GM23338 (cell line): ENCODE measurements around the gene ITGB5. TPM values are rescaled to one million over a fixed set of nuclear protein-coding genes. Genes with fewer than 3 reads are reported as not detected.

Experiments used
- ATAC-seq: fragments of 200-7000 bp; cut with Tn5 transposase; 3 replicates; pipeline ENCODE4 v1.9.1; 2020
- DNase-seq: peaks from one replicate; pipeline ENCODE4 v3.0.0-alpha.2; 2015; ENCODE audit warnings: low spot score
- H2AFZ ChIP-seq: fragments of 200-600 bp; sonication (generic); 2 replicates; pipeline ENCODE4 v1.8.0; 2016; ENCODE audit warnings: antibody characterized with exemption, mild to moderate bottlenecking, moderate library complexity
- H3F3A ChIP-seq: fragments of 200-600 bp; sonication (generic); replicated peaks from 2 replicates; pipeline ENCODE4 v1.8.0; 2017; ENCODE audit warnings: antibody characterized with exemption, mixed run types, low read depth
- H3K27ac ChIP-seq: fragments of 200-600 bp; sonication (generic); 2 replicates; pipeline ENCODE4 v1.6.1; 2016; ENCODE audit warnings: low read depth
- H3K27me3 ChIP-seq: fragments of 200-600 bp; sonication (generic); 2 replicates; pipeline ENCODE4 v1.8.0; 2016; ENCODE audit warnings: mild to moderate bottlenecking, mixed run types, moderate library complexity; ENCODE audit not compliant: insufficient read depth
- H3K36me3 ChIP-seq: fragments of 200-600 bp; sonication (generic); 2 replicates; pipeline ENCODE4 v1.8.0; 2016; ENCODE audit warnings: mild to moderate bottlenecking; ENCODE audit not compliant: insufficient read depth
- H3K4me1 ChIP-seq: fragments of 200-600 bp; sonication (generic); 2 replicates; pipeline ENCODE4 v1.8.0; 2016; ENCODE audit warnings: mild to moderate bottlenecking, moderate library complexity; ENCODE audit not compliant: insufficient read depth
- H3K4me2 ChIP-seq: fragments of 200-600 bp; sonication (generic); 2 replicates; pipeline ENCODE4 v1.7.1; 2017; ENCODE audit warnings: mixed run types
- H3K4me3 ChIP-seq: fragments of 200-600 bp; sonication (generic); 2 replicates; pipeline ENCODE4 v1.6.1; 2016; ENCODE audit warnings: mixed run types
- H3K79me2 ChIP-seq: fragments of 200-600 bp; sonication (generic); replicated peaks from 2 replicates; pipeline ENCODE4 v1.8.0; 2017; ENCODE audit warnings: mild to moderate bottlenecking; ENCODE audit not compliant: insufficient read depth
- H3K9me2 ChIP-seq: fragments of 200-600 bp; sonication (generic); 2 replicates; pipeline ENCODE4 v1.8.0; 2017; ENCODE audit not compliant: insufficient read depth
- H4K20me1 ChIP-seq: fragments of 200-600 bp; sonication (generic); replicated peaks from 2 replicates; pipeline ENCODE4 v1.8.0; 2017; ENCODE audit warnings: mild to moderate bottlenecking; ENCODE audit not compliant: insufficient read depth
- H3K27ac Mint-ChIP-seq: 2 replicates; pipeline ENCODE4 v1.8.0; 2020; ENCODE audit warnings: inconsistent platforms, mild to moderate bottlenecking, moderate library complexity, mixed read lengths
- H3K27me3 Mint-ChIP-seq: 3 replicates; pipeline ENCODE4 v1.8.0; 2022; ENCODE audit warnings: low read depth, mild to moderate bottlenecking, moderate library complexity, mixed read lengths, inconsistent platforms; ENCODE audit not compliant: insufficient read depth, poor library complexity
- H3K36me3 Mint-ChIP-seq: 3 replicates; pipeline ENCODE4 v1.8.0; 2021; ENCODE audit warnings: low read depth, mild to moderate bottlenecking, inconsistent platforms, moderate library complexity, mixed read lengths
- H3K4me1 Mint-ChIP-seq: 3 replicates; pipeline ENCODE4 v1.8.0; 2020; ENCODE audit warnings: mild to moderate bottlenecking, inconsistent platforms, mixed read lengths
- H3K4me3 Mint-ChIP-seq: 3 replicates; pipeline ENCODE4 v1.8.0; 2021; ENCODE audit warnings: moderate library complexity, mild to moderate bottlenecking, inconsistent platforms, mixed read lengths
- H3K9me3 Mint-ChIP-seq: 3 replicates; pipeline ENCODE4 v1.8.0; 2020; ENCODE audit warnings: moderate library complexity, mild to moderate bottlenecking, inconsistent platforms, mixed read lengths
- CREB1 ChIP-seq: fragments of 250-450 bp; sonication (Bioruptor Pico); IDR thresholded peaks from 2 replicates; pipeline ENCODE4 v1.5.0; 2020; ENCODE audit warnings: low read depth, mild to moderate bottlenecking, moderate library complexity
- EZH2phosphoT487 ChIP-seq: fragments of 200-600 bp; sonication (generic); IDR thresholded peaks from one replicate; pipeline ENCODE4 v1.8.1; 2018; ENCODE audit warnings: antibody characterized with exemption; ENCODE audit not compliant: unreplicated experiment
- JUNB ChIP-seq: IDR thresholded peaks from one replicate; pipeline ENCODE4 v1.6.1; 2016; ENCODE audit warnings: antibody characterized with exemption; ENCODE audit not compliant: unreplicated experiment
- POLR2AphosphoS5 ChIP-seq: IDR thresholded peaks from 2 replicates; pipeline ENCODE4 v1.6.1; 2016; ENCODE audit warnings: antibody characterized with exemption, low read depth
- STAT1 ChIP-seq: IDR thresholded peaks from one replicate; pipeline ENCODE4 v1.6.1; 2016; ENCODE audit warnings: antibody characterized with exemption; ENCODE audit not compliant: unreplicated experiment
- ZNF114 ChIP-seq: fragments of 250-450 bp; sonication (Bioruptor Pico); IDR thresholded peaks from 2 replicates; pipeline ENCODE4 v1.5.0; 2020; ENCODE audit warnings: mild to moderate bottlenecking, moderate library complexity
- ZNF331 ChIP-seq: fragments of 250-450 bp; sonication (Bioruptor Pico); IDR thresholded peaks from 2 replicates; pipeline ENCODE4 v1.5.0; 2020; ENCODE audit warnings: low read depth, mild to moderate bottlenecking, moderate library complexity
- polyA plus RNA-seq: library from polyadenylated mRNA; unstranded; fragments of >200 nt; fragmentation: Nextera tagmentation; extraction: Ambion mirVana; gene quantifications from 2 replicates; pipeline ENCODE4 v1.2.1, GENCODE V29; 2016
- total RNA-seq: library from RNA; depleted of rRNA; stranded (reverse); fragments of >200 nt; shearing (Covaris generic); gene quantifications from 2 replicates; pipeline ENCODE4 v1.2.3, GENCODE V29; 2014
- TF ChIP-seq, protein P1 (sequence below): fragments of 250-450 bp; sonication (Bioruptor Pico); IDR thresholded peaks from 2 replicates; pipeline ENCODE4 v1.5.0; 2020; ENCODE audit warnings: mild to moderate bottlenecking, moderate library complexity
- TF ChIP-seq, protein P2 (sequence below): IDR thresholded peaks from one replicate; pipeline ENCODE4 v1.6.1; 2018; ENCODE audit warnings: antibody characterized with exemption; ENCODE audit not compliant: unreplicated experiment
- TF ChIP-seq, protein P3 (sequence below): IDR thresholded peaks from 2 replicates; pipeline ENCODE4 v1.6.1; 2016; ENCODE audit warnings: antibody characterized with exemption
- TF ChIP-seq, protein P4 (sequence below), 2 experiments: fragments of 200-600 bp in 1 of 2; sonication (generic) in 1 of 2; conservative IDR thresholded peaks; 2 replicates each; pipeline versions ENCODE4 v1.5.1 to v1.6.1; 2016 to 2017; ENCODE audit warnings: antibody characterized with exemption in 2 of 2, low read depth in 2 of 2, mild to moderate bottlenecking in 2 of 2, moderate library complexity in 1 of 2

The ITGB5 gene
- total and polyA plus RNA-seq, 2 experiments from 2014 or later: 68.2 to 269 TPM

DNA sequence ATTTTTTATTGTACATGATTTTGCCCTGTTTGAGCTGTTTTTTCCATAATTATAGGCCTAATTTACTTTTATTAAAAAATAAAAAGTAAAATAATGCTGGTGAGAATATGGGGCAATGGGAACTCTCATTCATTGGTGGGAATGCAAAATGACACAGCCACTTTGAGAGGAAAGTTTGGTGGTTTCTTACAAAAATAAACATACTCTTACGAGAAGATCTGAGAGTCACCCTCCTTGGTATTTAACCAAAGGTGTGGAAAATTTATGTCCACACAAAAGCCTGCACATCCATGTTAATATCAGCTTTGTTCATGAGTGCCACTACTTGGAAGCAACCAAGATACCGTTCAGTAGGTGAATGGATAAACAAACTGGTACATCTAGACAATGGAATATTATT is 37.6 kb upstream of the ITGB5 start:
- Histone ChIP-seq H3F3A (no peaks in the 10 kb centered on the region), H3K4me2 (no peak overlapping the region), H3K36me3 (no peaks in the 10 kb centered on the region), H3K4me1 (no peaks in the 10 kb centered on the region), H3K4me3 (no peak overlapping the region), H3K27ac (no peak overlapping the region), H4K20me1 (no peaks in the 10 kb centered on the region), H2AFZ (no peak overlapping the region), H3K27me3 (no peaks in the 10 kb centered on the region), H3K79me2 (no peaks in the 10 kb centered on the region), H3K9me2 (no peaks in the 10 kb centered on the region)
- H3K4me3 Mint-ChIP-seq: no peak overlapping the region
- no peaks in the 10 kb centered on the region; the same call in 2 of the 3 replicates for H3K4me1 Mint-ChIP-seq
- DNase-seq: no peak
- no peaks in the 10 kb centered on the region for H3K9me3 Mint-ChIP-seq
- no peak overlapping the region for H3K27ac Mint-ChIP-seq
- TF ChIP-seq ZNF114 (CRISPR knock-in tag): no peak
- TF ChIP-seq, protein P1, sequence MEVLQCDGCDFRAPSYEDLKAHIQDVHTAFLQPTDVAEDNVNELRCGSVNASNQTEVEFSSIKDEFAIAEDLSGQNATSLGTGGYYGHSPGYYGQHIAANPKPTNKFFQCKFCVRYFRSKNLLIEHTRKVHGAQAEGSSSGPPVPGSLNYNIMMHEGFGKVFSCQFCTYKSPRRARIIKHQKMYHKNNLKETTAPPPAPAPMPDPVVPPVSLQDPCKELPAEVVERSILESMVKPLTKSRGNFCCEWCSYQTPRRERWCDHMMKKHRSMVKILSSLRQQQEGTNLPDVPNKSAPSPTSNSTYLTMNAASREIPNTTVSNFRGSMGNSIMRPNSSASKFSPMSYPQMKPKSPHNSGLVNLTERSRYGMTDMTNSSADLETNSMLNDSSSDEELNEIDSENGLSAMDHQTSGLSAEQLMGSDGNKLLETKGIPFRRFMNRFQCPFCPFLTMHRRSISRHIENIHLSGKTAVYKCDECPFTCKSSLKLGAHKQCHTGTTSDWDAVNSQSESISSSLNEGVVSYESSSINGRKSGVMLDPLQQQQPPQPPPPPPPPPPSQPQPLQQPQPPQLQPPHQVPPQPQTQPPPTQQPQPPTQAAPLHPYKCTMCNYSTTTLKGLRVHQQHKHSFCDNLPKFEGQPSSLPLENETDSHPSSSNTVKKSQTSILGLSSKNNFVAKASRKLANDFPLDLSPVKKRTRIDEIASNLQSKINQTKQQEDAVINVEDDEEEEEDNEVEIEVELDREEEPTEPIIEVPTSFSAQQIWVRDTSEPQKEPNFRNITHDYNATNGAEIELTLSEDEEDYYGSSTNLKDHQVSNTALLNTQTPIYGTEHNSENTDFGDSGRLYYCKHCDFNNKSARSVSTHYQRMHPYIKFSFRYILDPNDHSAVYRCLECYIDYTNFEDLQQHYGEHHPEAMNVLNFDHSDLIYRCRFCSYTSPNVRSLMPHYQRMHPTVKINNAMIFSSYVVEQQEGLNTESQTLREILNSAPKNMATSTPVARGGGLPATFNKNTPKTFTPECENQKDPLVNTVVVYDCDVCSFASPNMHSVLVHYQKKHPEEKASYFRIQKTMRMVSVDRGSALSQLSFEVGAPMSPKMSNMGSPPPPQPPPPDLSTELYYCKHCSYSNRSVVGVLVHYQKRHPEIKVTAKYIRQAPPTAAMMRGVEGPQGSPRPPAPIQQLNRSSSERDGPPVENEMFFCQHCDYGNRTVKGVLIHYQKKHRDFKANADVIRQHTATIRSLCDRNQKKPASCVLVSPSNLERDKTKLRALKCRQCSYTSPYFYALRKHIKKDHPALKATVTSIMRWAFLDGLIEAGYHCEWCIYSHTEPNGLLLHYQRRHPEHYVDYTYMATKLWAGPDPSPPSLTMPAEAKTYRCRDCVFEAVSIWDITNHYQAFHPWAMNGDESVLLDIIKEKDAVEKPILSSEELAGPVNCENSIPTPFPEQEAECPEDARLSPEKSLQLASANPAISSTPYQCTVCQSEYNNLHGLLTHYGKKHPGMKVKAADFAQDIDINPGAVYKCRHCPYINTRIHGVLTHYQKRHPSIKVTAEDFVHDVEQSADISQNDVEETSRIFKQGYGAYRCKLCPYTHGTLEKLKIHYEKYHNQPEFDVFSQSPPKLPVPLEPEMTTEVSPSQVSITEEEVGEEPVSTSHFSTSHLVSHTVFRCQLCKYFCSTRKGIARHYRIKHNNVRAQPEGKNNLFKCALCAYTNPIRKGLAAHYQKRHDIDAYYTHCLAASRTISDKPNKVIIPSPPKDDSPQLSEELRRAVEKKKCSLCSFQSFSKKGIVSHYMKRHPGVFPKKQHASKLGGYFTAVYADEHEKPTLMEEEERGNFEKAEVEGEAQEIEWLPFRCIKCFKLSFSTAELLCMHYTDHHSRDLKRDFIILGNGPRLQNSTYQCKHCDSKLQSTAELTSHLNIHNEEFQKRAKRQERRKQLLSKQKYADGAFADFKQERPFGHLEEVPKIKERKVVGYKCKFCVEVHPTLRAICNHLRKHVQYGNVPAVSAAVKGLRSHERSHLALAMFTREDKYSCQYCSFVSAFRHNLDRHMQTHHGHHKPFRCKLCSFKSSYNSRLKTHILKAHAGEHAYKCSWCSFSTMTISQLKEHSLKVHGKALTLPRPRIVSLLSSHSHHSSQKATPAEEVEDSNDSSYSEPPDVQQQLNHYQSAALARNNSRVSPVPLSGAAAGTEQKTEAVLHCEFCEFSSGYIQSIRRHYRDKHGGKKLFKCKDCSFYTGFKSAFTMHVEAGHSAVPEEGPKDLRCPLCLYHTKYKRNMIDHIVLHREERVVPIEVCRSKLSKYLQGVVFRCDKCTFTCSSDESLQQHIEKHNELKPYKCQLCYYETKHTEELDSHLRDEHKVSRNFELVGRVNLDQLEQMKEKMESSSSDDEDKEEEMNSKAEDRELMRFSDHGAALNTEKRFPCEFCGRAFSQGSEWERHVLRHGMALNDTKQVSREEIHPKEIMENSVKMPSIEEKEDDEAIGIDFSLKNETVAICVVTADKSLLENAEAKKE (CRISPR knock-in tag): no peak
- no peak for TF ChIP-seq ZNF331 (CRISPR knock-in tag)
- TF ChIP-seq CREB1 (CRISPR knock-in tag): no peak
- TF ChIP-seq, protein P2, sequence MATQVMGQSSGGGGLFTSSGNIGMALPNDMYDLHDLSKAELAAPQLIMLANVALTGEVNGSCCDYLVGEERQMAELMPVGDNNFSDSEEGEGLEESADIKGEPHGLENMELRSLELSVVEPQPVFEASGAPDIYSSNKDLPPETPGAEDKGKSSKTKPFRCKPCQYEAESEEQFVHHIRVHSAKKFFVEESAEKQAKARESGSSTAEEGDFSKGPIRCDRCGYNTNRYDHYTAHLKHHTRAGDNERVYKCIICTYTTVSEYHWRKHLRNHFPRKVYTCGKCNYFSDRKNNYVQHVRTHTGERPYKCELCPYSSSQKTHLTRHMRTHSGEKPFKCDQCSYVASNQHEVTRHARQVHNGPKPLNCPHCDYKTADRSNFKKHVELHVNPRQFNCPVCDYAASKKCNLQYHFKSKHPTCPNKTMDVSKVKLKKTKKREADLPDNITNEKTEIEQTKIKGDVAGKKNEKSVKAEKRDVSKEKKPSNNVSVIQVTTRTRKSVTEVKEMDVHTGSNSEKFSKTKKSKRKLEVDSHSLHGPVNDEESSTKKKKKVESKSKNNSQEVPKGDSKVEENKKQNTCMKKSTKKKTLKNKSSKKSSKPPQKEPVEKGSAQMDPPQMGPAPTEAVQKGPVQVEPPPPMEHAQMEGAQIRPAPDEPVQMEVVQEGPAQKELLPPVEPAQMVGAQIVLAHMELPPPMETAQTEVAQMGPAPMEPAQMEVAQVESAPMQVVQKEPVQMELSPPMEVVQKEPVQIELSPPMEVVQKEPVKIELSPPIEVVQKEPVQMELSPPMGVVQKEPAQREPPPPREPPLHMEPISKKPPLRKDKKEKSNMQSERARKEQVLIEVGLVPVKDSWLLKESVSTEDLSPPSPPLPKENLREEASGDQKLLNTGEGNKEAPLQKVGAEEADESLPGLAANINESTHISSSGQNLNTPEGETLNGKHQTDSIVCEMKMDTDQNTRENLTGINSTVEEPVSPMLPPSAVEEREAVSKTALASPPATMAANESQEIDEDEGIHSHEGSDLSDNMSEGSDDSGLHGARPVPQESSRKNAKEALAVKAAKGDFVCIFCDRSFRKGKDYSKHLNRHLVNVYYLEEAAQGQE: no peak
- no peak for TF ChIP-seq EZH2phosphoT487
- TF ChIP-seq JUNB: no peak
- TF ChIP-seq, protein P3, sequence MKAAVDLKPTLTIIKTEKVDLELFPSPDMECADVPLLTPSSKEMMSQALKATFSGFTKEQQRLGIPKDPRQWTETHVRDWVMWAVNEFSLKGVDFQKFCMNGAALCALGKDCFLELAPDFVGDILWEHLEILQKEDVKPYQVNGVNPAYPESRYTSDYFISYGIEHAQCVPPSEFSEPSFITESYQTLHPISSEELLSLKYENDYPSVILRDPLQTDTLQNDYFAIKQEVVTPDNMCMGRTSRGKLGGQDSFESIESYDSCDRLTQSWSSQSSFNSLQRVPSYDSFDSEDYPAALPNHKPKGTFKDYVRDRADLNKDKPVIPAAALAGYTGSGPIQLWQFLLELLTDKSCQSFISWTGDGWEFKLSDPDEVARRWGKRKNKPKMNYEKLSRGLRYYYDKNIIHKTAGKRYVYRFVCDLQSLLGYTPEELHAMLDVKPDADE: no peak
- TF ChIP-seq POLR2AphosphoS5: no peak
- TF ChIP-seq, protein P4, sequence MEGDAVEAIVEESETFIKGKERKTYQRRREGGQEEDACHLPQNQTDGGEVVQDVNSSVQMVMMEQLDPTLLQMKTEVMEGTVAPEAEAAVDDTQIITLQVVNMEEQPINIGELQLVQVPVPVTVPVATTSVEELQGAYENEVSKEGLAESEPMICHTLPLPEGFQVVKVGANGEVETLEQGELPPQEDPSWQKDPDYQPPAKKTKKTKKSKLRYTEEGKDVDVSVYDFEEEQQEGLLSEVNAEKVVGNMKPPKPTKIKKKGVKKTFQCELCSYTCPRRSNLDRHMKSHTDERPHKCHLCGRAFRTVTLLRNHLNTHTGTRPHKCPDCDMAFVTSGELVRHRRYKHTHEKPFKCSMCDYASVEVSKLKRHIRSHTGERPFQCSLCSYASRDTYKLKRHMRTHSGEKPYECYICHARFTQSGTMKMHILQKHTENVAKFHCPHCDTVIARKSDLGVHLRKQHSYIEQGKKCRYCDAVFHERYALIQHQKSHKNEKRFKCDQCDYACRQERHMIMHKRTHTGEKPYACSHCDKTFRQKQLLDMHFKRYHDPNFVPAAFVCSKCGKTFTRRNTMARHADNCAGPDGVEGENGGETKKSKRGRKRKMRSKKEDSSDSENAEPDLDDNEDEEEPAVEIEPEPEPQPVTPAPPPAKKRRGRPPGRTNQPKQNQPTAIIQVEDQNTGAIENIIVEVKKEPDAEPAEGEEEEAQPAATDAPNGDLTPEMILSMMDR (conservative IDR thresholded peaks at IDR 0.05; ENCODE audit: low read depth in 2 of 2): no peak
- no peak for TF ChIP-seq STAT1
- no peaks in the 10 kb centered on the region for H3K27me3 Mint-ChIP-seq
- H3K36me3 Mint-ChIP-seq: no peaks in the 10 kb centered on the region
- ATAC-seq: no peak
